Measurements from ENCODE around the gene CACTIN.
"Not testable (repeated sequence)": the region's sequence is repeated elsewhere in the genome, so short reads cannot be mapped to it uniquely, and the experiment has no call there.

Gene CACTIN

DNA sequence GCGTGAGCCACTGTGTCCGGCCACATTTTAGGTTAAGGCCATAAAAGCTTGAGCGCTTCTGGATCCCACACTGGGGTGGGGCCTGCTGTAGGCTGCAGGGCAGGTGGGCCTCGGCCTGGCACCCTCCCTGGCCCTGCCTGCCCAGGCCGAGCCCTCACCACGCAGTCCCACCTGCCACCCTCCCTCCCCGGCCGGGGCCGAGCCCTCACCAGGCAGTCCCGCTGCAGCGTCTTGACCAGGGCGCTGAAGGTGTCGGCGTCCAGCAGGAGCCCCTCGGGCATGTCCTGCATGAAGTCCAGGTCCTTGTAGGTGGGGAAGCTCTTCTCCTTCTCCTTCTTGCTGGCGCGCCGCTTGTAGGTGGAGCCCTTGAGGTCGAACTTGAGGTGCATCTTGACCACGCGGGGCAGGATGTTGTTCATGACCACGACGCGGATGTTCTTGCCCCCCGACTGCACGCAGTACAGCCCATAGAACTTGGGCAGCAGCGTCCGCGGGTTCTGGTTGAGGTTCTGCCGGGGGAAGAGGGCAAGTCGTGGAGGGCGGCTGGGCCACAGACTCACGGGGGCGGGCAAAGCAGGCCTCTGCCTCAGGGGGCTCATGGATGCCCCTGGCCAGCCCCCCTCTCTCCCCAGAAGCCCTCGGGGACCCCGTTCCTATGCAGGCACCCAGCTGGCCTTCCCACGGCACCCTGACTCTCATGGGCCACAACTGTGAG, 26.6 kb upstream of the CACTIN start:
- H3K4me3 ChIP-seq (ENCODE audit: low read length): no peak overlapping the region
- H3K9ac ChIP-seq (ENCODE audit: low read depth, low read length): no peak overlapping the region
- no peaks in the 10 kb centered on the region for H3K9me3 ChIP-seq (ENCODE audit: insufficient read depth, low read depth, low read length)
- H3K36me3 ChIP-seq (ENCODE audit: insufficient read depth, low read length): peaks cover 39% of the 10 kb centered on the region
- 93% methylated on average over 37 of the region's 37 CpGs for WGBS
- H3K27ac ChIP-seq (ENCODE audit: low read depth, low read length): no peak overlapping the region
- H3K27me3 ChIP-seq (ENCODE audit: insufficient read depth, low read length): no peaks in the 10 kb centered on the region
- no peaks in the 10 kb centered on the region for H3K4me1 ChIP-seq (ENCODE audit: insufficient read depth, low read length)

DNA sequence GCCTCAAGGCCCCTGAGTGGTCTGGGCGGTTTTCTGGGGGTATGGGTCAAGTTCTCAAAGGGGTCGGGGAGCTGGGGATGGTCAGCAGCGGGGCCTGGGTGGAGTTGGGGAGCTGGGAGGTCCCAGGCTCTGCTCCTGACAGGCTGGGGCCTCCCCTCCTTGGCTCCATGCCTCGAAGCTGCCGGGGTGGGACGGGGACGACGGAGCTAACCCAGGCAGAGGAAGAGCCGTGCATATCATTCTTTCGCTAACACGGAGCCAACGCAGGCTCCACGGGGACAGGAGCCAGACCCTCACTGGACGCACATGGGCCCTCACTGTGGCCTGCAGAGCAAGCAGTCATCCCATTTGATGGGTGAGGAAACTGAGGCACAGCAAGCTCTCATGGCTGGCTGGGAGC, 25.8 kb upstream of the CACTIN start:
- 96% methylated on average over 14 of the region's 14 CpGs for WGBS
- Histone ChIP-seq H3K27ac (ENCODE audit: low read depth, low read length) (no peak overlapping the region), H3K9me3 (ENCODE audit: insufficient read depth, low read depth, low read length) (no peaks in the 10 kb centered on the region), H3K27me3 (ENCODE audit: insufficient read depth, low read length) (no peaks in the 10 kb centered on the region), H3K9ac (ENCODE audit: low read depth, low read length) (no peak overlapping the region), H3K4me3 (ENCODE audit: low read length) (no peak overlapping the region), H3K36me3 (ENCODE audit: insufficient read depth, low read length) (peaks cover 34% of the 10 kb centered on the region), H3K4me1 (ENCODE audit: insufficient read depth, low read length) (no peaks in the 10 kb centered on the region)

DNA sequence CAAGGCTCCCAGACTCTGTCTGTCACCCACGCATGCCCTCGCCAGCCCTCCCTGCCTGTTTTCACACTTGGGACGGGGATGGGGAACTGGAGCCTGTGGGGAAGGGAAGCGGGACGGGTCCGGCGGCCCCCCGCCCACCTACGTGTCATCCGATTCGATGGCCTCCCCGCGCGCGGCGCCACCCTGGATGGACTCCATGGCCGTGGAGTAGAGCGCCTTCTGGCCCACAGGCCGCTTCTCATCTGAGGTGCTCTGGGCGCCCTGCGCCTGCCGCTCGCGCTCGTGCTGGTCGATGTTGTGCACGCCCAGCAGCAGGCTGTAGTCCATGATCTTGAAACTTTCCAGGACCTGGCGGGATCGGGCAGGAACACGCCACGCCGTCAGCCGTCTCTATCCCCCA, 25.1 kb upstream of the CACTIN start:
- no peak overlapping the region for H3K4me3 ChIP-seq (ENCODE audit: low read length)
- no peaks in the 10 kb centered on the region for H3K27me3 ChIP-seq (ENCODE audit: insufficient read depth, low read length)
- 97% methylated on average over 33 of the region's 33 CpGs for WGBS
- no peak overlapping the region for H3K27ac ChIP-seq (ENCODE audit: low read depth, low read length)
- H3K4me1 ChIP-seq (ENCODE audit: insufficient read depth, low read length): no peaks in the 10 kb centered on the region
- H3K36me3 ChIP-seq (ENCODE audit: insufficient read depth, low read length): peaks cover 32% of the 10 kb centered on the region
- no peaks in the 10 kb centered on the region for H3K9me3 ChIP-seq (ENCODE audit: insufficient read depth, low read depth, low read length)
- H3K9ac ChIP-seq (ENCODE audit: low read depth, low read length): no peak overlapping the region

DNA sequence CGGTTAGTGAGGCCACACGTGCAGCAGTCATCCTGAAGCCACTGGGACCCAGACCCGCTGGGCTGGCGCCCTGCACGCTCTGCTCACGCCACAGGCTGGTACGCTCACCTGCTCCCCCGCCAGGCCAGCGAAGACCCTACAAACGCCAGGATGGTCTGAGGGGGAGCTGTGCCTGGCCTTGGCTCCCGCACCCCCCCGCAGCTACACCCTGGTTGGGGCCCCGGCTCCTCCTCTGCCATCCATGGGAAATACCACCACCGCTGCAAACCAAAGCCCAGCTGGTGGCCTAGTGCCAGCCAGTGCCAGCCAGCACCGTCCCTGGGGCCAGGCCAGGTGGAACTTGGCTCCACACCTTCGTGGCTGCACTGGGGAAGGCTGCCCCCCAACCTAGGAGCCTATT, 23.3 kb upstream of the CACTIN start:
- no peak overlapping the region for H3K9ac ChIP-seq (ENCODE audit: low read depth, low read length)
- H3K9me3 ChIP-seq (ENCODE audit: insufficient read depth, low read depth, low read length): no peaks in the 10 kb centered on the region
- 94% methylated on average over 16 of the region's 16 CpGs for WGBS
- H3K36me3 ChIP-seq (ENCODE audit: insufficient read depth, low read length): peaks cover 27% of the 10 kb centered on the region
- no peaks in the 10 kb centered on the region for H3K4me1 ChIP-seq (ENCODE audit: insufficient read depth, low read length)
- H3K4me3 ChIP-seq (ENCODE audit: low read length): no peak overlapping the region
- no peaks in the 10 kb centered on the region for H3K27me3 ChIP-seq (ENCODE audit: insufficient read depth, low read length)
- no peak overlapping the region for H3K27ac ChIP-seq (ENCODE audit: low read depth, low read length)

DNA sequence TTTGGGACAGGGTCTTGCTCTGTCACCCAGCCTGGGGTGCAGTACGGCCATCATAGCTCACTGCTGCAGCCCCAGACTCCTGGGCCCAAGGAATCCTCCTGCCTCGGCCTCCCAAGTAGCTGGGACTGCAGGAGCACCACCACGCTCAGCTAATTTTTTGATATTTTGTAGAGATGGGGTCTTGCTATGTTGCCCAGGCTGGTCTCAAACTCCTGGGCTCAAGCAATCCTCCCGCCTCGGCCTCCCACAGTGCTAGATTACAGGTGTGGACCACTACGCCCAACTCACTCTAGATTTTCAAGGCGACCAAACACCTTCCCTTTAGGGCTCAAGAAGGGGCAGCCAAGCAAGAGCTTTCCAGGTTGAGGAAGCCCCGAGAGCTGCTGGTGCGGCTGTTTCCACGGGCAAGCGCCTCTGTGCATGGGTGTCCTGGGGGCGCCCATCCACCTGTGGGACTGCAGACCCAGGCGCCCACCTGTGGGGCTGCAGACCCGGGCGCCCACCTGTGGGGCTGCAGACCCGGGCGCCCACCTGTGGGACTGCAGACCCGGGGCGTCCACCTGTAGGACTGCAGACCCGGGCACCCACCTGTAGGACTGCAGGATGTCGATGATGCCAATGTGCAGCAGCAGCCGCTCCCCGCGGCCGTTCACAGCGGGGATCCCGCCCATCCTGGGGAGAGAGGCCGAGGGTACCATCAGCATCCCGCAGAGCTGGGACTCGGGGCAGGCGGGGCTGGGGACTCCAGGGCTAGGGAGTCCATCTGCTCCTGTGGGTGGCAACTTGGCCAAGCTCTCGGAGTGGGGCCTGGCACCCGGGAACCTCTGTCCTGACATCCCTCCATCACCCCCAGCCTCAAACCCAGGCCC, 21.7 kb upstream of the CACTIN start:
- Histone ChIP-seq H3K27me3 (ENCODE audit: insufficient read depth, low read length) (no peaks in the 10 kb centered on the region), H3K27ac (ENCODE audit: low read depth, low read length) (no peak overlapping the region), H3K9me3 (ENCODE audit: insufficient read depth, low read depth, low read length) (no peaks in the 10 kb centered on the region), H3K4me1 (ENCODE audit: insufficient read depth, low read length) (no peaks in the 10 kb centered on the region), H3K9ac (ENCODE audit: low read depth, low read length) (no peak overlapping the region), H3K4me3 (ENCODE audit: low read length) (no peak overlapping the region), H3K36me3 (ENCODE audit: insufficient read depth, low read length) (peaks cover 31% of the 10 kb centered on the region)
- WGBS: 94% methylated on average over 33 of the region's 33 CpGs

DNA sequence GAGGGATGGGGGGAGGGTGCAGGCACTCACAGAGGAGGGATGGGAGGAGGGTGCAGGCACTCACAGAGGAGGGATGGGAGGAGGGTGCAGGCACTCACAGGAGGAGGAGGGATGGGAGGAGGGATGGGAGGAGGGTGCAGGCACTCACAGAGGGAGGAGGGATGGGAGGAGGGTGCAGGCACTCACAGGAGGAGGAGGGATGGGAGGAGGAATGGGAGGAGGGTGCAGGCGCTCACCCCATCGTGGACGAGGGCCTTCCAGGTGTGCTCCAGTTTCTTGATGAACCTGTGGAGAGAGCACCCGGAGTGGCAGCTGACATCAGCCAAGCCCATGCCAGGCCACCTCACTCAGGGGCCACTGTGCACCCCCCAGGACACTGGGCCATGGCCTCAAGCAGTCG, 20.5 kb upstream of the CACTIN start:
- H3K4me3 ChIP-seq (ENCODE audit: low read length); H3K4me1 ChIP-seq (ENCODE audit: insufficient read depth, low read length); H3K27ac ChIP-seq (ENCODE audit: low read depth, low read length); H3K9me3 ChIP-seq (ENCODE audit: insufficient read depth, low read depth, low read length); H3K9ac ChIP-seq (ENCODE audit: low read depth, low read length); H3K27me3 ChIP-seq (ENCODE audit: insufficient read depth, low read length): not testable (repeated sequence)
- WGBS: 92% methylated on average over 5 of the region's 5 CpGs
- peaks cover 29% of the 10 kb centered on the region for H3K36me3 ChIP-seq (ENCODE audit: insufficient read depth, low read length)

DNA sequence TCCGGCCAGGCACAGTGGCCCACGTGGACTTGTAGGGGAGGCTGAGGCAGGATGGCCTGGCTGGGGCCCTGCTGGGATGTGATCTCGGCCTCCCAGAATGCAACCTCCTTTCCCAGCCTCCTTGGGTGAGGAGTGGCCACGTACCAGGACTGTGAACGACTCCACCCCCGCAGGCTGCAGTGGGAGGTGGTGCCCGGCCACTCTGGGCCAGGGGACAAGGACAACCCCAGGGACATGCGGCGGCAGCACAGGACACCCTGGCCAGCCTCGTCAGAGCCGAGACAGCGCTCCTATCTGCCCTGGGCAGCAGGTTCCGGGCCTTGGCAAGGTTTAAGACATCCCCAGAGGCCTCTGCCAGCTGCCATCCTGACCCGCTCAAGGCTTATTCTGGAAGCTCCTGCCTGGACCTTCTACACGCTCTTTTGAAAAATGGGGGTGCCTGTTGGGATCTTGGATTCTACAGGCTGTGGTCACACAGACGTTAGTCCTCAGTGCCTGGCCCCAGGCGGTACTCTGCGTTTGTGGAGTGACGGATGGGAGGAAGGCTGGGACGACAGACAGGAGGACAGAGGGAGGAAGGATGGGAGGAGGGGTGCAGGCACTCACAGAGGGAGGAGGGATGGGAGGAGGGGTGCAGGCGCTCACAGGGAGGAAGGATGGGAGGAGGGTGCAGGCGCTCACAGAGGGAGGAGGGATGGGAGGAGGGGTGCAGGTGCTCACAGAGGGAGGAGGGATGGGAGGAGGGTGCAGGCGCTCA, 19.9 kb upstream of the CACTIN start:
- WGBS: 91% methylated on average over 23 of the region's 23 CpGs
- Histone ChIP-seq H3K9me3 (ENCODE audit: insufficient read depth, low read depth, low read length) (no peaks in the 10 kb centered on the region), H3K4me3 (ENCODE audit: low read length) (no peak overlapping the region), H3K27me3 (ENCODE audit: insufficient read depth, low read length) (no peaks in the 10 kb centered on the region), H3K4me1 (ENCODE audit: insufficient read depth, low read length) (no peaks in the 10 kb centered on the region), H3K36me3 (ENCODE audit: insufficient read depth, low read length) (peaks cover 25% of the 10 kb centered on the region), H3K27ac (ENCODE audit: low read depth, low read length) (no peak overlapping the region), H3K9ac (ENCODE audit: low read depth, low read length) (no peak overlapping the region)

DNA sequence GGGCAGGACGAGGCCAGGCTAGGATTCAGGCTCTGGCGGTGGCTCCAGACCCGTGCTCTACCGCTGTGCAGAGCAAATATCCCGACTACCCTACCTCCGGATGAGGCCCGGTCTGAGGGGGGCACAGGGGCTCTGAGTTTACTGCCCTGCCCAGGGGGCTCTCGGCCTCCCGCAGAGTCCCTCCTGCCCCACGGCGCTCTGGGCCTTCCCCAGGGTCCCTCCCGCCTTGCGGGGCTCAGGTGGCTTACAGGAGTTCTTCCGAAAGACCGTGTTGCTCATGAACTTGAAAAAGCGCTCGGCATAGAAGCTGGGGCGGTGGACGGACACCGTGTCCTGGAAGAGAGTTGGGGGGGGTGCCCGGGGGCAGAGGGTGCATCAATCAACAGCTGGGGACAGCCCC, 19.1 kb upstream of the CACTIN start:
- H3K9me3 ChIP-seq (ENCODE audit: insufficient read depth, low read depth, low read length): no peaks in the 10 kb centered on the region
- 90% methylated on average over 21 of the region's 21 CpGs for WGBS
- no peaks in the 10 kb centered on the region for H3K4me1 ChIP-seq (ENCODE audit: insufficient read depth, low read length)
- H3K27ac ChIP-seq (ENCODE audit: low read depth, low read length): no peak overlapping the region
- peaks cover 24% of the 10 kb centered on the region for H3K36me3 ChIP-seq (ENCODE audit: insufficient read depth, low read length)
- no peaks in the 10 kb centered on the region for H3K27me3 ChIP-seq (ENCODE audit: insufficient read depth, low read length)
- no peak overlapping the region for H3K4me3 ChIP-seq (ENCODE audit: low read length)
- no peak overlapping the region for H3K9ac ChIP-seq (ENCODE audit: low read depth, low read length)

DNA sequence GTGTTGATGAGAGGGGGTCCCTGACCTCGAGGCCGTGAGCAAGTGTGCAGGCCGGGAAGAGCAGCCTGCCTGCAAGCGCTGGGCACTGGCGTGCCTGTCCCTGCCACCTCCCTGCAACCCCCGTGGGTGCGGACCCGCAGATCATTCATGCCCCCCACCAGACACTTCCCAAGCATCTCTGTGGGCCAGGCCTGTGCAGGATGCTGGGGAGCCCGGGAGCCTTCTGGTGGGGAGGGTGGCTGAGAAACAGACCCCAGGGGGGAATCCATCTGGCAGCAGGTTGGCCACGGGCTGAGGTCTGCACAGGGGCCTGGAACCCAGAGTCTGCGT, 18.4 kb upstream of the CACTIN start:
- no peak overlapping the region for H3K4me3 ChIP-seq (ENCODE audit: low read length)
- 89% methylated on average over 11 of the region's 11 CpGs for WGBS

DNA sequence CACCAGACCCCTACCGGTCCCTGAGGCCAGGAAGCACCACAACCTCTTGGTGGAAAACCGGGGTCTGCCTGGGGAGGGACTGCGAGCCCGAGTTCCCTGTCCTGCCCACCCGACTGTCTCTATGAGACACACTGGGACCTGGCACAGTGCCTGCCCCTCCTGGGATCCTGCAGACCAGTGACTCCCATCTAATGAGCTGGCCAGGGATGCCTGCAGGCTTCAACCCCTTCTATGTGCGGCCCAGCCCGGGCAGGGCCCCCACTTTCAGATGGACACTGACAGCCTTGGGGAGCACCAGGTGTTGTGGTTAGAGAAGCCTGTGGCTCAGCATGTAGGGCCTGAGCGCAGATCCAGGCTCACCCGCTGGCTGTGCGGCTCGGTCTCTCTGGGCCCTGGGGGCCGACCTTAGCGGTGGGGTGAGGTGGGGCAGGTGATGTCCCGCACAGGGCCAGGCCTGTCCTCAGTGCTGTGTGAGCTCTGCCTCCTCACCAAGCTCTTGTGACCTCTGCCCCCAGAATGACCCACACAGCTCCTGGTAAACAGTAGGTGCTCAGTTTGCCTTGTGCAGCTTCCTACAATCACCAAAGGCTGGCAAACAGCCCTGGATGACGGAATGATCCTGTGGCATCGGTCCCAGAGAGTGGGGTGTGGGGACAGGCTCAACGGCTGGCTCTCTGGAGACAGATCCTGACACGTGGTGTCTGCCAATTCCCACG, 17.9 kb upstream of the CACTIN start:
- peaks cover 28% of the 10 kb centered on the region for H3K36me3 ChIP-seq (ENCODE audit: insufficient read depth, low read length)
- 93% methylated on average over 19 of the region's 19 CpGs for WGBS
- H3K4me3 ChIP-seq (ENCODE audit: low read length): no peak overlapping the region

More for the DNA sequence above, 18.4 kb upstream of the CACTIN start:
- no peaks in the 10 kb centered on the region for H3K9me3 ChIP-seq (ENCODE audit: insufficient read depth, low read depth, low read length)
- peaks cover 24% of the 10 kb centered on the region for H3K36me3 ChIP-seq (ENCODE audit: insufficient read depth, low read length)
- H3K27ac ChIP-seq (ENCODE audit: low read depth, low read length): no peak overlapping the region
- no peaks in the 10 kb centered on the region for H3K4me1 ChIP-seq (ENCODE audit: insufficient read depth, low read length)
- H3K27me3 ChIP-seq (ENCODE audit: insufficient read depth, low read length): no peaks in the 10 kb centered on the region
- H3K9ac ChIP-seq (ENCODE audit: low read depth, low read length): no peak overlapping the region

More for the DNA sequence above, 17.9 kb upstream of the CACTIN start:
- H3K9me3 ChIP-seq (ENCODE audit: insufficient read depth, low read depth, low read length): no peaks in the 10 kb centered on the region
- H3K4me1 ChIP-seq (ENCODE audit: insufficient read depth, low read length): no peaks in the 10 kb centered on the region
- H3K9ac ChIP-seq (ENCODE audit: low read depth, low read length): no peak overlapping the region
- H3K27ac ChIP-seq (ENCODE audit: low read depth, low read length): no peak overlapping the region
- H3K27me3 ChIP-seq (ENCODE audit: insufficient read depth, low read length): no peaks in the 10 kb centered on the region

Data from HUES64 (cell line).